ENCODE results near the gene TMIGD2.
"Not testable (repeated sequence)": the region's sequence is repeated elsewhere in the genome, so short reads cannot be mapped to it uniquely, and the experiment has no call there.

The TMIGD2 gene, protein sequence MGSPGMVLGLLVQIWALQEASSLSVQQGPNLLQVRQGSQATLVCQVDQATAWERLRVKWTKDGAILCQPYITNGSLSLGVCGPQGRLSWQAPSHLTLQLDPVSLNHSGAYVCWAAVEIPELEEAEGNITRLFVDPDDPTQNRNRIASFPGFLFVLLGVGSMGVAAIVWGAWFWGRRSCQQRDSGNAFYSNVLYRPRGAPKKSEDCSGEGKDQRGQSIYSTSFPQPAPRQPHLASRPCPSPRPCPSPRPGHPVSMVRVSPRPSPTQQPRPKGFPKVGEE

DNA sequence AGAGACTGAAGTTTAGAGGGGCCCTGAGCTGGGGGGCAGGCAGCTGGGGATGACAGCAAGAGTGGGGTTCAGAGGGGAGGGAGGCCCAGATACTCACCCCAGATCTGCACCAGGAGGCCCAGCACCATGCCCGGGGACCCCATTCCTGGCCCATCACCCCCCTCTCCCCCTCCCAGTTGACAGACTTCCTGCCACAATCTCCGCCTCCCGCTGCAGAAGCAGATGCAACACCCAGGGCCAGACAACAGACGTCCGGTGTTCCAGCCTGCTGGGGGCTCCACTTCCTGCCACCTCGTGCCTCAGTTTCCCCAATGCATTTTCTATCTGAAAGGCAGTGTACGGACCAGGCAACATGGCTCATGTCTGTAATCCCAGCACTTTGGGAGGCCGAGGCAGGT is at the start of gene TMIGD2:
Gene TMIGD2 (minus strand): TSS at position 147 of the 398 bp plus-strand sequence. CDS start 4 bp downstream, at position 143.
- DNase-seq (ENCODE audit: low read depth in 3 of 3, low spot score in 1 of 3): no peak

DNA sequence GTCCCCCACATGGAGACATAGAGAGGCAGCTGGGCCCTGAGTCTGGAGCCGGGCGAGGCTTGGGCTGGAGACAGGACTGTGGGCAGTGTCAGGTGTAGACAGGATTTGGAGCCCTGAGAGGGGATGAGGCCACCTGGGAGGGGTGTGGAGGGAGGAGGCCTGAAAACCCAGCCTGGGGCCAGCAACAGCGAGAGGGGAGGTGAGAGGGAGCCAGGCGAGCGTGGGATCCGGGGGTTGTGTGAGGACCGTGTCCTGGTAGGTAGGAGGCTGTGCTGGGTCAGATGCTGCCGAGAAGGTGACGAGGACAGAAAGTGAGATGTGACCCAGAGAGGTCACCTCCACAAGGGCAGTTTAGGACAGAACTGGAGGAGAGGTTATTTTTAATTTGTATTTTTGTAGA is 48.5 kb upstream of the TMIGD2 start:
- no peak for DNase-seq (ENCODE audit: low read depth in 3 of 3, low spot score in 1 of 3)

DNA sequence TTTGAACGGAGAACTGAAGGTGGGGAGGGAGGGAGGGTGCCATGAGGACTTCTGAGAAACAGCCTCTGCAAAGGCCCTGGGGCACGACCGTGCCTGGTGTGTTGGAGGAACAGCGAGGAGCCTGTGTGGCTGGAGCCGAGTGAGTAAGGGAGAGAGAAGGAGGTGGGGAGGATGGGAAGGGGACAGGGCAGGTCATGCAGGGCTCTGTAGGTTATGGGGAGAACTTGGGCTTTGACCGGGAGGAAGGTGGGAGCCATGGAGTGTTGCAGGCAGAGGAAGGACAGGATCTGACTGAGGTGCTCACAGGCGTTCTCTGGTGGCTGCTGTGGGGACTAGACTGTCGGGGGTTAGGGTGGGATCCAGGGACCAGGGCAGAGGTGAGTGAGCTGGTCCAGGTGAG is 47.9 kb upstream of the TMIGD2 start:
- no peak for DNase-seq (ENCODE audit: low read depth in 3 of 3, low spot score in 1 of 3)

DNA sequence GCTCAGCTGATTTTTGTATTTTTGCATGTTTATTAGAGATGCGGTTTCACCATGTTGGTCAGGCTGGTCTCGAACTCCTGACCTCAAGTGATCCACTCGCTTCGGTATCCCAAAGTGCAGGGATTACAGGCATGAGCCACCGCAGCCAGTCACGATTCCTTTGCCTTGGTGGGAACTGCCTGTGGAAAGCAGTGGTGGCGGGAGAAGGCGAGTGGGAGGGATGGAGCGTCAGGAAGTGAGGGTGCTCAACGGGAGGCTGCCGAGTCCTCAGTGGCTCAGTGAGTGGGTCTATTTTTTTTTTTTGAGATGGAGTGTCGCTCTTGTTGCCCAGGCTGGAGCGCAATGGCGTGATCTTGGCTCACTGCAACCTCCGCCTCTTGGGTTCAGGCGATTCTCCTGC is 47.0 kb upstream of the TMIGD2 start:
- not testable (repeated sequence) for DNase-seq (ENCODE audit: low read depth in 3 of 3, low spot score in 1 of 3)

DNA sequence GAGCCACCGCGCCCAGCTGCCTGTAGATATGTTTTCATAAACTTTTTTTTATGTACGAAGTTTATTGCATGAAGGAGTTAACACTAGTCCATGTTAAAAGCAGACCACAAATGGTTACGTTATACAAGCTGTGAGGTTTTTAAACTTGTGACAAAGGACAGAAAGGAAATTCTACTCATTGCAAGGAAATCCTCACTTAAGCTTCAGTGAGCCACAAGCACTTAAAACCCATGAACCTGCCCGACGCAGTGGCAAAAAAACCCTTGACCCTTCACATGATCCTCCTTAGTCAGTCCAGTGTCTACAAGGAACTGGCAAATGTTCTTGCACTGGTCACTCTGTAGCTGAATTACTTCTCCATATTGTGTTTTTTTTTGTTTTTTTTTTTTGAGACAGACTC is 45.3 kb upstream of the TMIGD2 start:
- no peak for DNase-seq (ENCODE audit: low read depth in 3 of 3, low spot score in 1 of 3)

DNA sequence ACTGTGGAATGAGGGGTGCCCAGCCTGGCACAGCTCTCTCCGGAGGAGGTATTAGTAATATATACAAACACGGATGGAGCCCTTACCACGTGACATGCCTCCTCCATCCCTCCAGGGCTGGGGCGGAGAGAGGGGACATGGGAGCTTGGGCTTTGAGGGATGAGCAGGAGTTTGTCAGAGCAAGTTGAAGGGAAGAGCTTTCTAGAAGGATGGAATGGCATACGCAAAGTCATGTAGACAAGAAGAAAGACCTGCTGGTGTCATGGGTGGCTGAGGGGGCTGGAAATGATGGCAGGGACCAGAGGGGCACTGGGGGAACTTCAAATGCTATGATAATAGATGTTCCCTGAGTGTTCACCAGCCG is 43.8 kb upstream of the TMIGD2 start:
- no peak for DNase-seq (ENCODE audit: low read depth in 3 of 3, low spot score in 1 of 3)

DNA sequence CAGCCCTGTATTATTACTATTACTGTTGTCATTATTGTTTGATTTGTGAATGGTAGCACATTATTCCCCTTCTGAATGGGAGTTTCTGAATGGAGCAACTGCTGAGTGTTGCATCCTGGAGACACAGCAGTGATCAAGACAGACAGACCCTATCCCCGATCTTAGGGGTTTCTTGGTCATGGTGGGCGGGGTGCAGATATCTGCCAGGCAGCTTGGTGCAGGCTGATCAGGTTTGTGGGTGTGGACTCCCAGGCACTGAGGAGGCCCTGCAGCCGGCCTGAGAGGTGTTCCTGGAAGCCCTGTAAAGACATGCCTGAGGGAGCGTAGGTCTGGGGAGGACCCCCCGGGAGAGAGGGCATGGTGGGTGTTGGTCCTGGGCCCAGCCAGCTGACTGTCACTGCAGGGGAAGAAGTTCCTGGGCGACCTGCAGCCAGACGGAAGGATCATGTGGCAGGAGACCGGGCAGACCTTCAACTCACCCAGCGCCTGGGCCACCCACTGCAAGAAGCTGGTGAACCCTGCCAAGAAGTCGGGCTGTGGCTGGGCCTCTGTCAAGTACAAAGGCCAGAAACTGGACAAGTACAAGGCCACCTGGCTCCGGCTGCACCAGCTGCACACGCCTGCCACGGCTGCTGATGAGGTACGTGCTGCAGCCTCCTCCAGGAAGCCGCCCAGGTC is 43.3 kb upstream of the TMIGD2 start:
- DNase-seq (ENCODE audit: low read depth in 3 of 3, low spot score in 1 of 3): no peak

DNA sequence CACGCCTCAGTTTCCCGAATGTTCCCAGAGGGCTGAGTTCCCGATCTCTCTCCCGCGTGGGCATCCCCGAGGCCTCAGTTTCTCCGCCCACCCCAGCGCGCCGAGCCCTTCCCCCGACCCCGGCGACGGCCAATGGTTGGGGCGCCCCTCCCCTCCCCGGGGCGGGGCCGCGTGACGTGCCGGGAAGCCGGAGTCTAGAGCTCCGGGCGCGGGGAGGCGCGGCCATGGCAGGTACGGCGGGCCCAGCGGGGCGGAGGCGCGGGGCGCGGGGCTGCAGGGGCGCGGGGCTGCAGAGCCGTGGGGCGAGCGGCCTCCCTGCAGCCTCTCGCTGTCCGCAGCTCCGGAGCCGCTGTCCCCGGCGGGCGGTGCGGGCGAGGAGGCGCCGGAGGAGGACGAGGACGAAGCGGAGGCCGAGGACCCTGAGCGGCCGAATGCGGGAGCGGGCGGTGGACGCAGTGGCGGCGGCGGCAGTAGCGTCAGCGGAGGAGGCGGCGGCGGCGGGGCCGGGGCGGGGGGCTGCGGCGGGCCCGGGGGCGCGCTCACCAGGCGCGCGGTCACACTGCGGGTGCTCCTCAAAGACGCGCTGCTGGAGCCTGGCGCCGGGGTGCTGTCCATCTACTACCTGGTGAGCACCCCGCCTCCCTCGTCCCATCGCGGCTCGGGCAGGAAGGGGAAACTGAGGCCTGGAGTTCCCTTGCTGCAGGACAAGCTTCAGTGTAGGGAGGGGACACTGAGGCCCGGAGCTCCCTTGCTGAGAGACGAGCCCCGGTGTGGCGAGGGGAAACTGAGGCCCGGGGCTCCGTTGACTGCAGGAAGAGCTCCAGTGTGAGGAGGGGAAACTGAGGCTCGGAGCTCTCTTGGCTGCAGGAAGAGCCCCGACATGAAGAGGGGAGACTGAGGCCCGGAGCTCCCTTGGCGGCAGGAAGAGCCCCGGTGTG is 41.5 kb upstream of the TMIGD2 start, which contains the start of gene MPND:
Gene MPND (plus strand): TSS at position 193 of the 938 bp plus-strand sequence. CDS start 32 bp downstream, at position 225.
- peak; percentile 69 to 95 (median 77) for DNase-seq (ENCODE audit: low read depth in 3 of 3, low spot score in 1 of 3)

DNA sequence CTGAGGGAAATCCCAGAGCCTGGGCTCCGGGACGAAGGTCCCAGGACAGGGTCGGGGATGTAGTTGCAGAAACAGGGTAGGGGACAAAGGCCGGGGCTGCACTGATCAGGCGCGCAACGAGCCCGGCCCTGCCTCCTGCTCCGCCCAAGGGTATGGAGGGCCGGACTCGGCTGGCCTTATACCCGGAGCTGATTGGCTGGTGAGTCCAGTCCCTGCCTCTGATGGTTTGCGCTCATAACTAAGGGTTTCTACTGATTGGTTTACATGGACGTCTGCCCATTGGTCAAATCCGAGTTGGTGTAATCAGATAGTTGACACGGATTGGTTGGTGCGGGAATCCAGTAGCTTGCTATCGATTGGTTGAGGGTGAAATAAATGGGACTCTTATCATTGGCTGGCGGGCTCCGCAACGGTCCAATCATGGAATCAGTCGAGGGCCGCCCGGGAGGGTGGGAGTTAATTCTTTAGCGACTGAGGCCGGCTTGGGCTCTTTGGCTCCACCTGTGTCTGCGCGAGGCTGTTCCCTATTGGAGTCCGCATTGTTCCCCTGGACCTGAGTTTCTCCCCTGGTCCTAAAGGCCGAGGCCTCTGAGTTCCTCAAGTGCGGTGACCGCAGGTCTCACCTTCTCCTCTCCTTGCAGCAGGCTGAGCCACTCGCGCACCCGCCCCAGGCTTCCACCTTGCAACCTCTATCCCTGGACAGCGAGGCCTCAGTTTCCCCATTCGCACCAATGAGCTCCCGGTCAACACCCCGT is 40.6 kb upstream of the TMIGD2 start:
- DNase-seq (ENCODE audit: low read depth in 3 of 3, low spot score in 1 of 3): peak; percentile 72 to 86 (median 82)

DNA sequence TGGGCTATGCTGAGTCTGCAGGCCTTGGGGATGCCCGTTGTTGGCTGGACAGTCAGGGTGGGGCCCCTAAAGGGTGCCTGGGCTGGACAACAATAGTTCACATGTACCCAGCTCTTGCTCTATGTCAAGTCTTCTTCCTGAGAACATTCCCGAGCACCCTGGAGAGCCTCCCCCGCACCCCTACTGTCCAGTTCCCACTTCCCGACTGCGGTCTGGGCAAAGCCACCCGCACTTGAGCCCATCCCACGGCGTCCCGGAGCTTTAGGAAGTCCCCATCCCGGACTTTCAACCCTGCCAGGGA is 40.1 kb upstream of the TMIGD2 start:
- DNase-seq (ENCODE audit: low read depth in 3 of 3, low spot score in 1 of 3): no peak

DNA sequence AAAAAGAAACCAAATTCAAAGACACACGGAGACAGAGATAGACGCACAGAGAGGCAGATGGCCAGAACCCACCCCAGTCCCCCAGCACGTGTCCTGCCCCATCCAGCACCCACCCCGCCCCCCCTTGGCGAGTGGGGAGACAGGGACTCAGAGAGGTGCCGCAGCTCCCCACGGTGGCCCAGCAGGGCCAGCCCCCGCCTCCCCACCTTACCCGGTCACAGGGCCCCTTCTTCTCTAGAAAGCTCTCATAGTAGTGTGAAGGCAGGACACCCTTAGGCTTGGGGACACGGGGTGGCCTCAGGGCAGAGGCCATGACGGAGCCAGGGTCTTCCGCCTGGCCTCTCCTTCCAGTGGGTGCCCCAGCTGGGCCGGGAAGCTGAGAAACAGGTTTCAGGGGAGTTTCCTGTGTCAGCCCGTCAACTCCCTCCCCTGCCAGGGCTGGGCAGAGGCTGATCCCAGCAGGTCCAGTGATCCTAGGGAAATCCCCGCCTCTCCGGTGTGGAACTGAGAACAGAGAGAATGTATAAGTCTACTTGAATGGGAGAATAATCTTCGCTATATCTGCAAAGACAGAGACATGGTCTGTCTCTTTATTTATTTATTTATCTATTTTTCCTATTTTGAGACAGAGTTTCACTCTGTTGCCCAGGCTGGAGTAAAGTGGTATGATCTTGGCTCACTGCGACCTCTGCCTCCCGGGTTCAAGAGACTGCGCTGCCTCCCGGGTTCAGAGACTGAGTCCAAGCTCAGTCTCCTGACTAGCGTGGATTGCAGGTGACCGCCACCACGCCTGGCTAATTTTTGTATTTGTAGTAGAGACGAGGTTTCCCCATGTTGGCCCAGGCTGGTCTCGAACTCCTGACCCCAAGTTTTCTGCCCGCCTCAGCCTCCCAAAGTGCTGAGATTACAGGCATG is 36.5 kb upstream of the TMIGD2 start, which contains the start of gene STAP2:
Gene STAP2 (minus strand): TSS at position 387 of the 915 bp plus-strand sequence. CDS start 74 bp downstream, at position 313.
- no peak for DNase-seq (ENCODE audit: low read depth in 3 of 3, low spot score in 1 of 3)

DNA sequence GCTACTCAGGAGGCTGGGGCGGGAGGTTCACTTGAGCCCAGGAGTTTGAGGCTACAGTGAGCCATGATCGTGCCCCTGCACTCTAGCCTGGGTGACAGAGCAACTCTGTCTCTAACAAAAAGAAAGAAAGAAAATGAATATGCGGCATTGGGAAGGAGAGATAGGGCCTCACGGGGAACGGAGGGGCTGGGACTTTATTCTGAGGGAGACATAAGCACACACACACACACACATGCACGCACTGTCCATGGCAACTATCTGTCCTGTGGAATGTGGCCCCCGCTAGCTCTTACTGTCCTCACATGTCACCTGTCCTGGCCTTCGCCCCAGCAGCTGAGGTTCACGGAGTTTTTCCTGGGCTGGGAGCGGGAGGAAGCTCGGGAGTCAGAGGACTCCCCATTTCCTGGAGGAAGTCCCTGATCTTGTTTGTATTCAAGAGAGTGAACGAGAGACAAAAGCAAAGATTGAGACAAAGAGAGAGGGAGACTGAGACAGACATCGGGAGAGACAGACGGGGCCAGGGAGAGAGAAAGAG is 35.8 kb upstream of the TMIGD2 start:
- DNase-seq (ENCODE audit: low read depth in 3 of 3, low spot score in 1 of 3): no peak

DNA sequence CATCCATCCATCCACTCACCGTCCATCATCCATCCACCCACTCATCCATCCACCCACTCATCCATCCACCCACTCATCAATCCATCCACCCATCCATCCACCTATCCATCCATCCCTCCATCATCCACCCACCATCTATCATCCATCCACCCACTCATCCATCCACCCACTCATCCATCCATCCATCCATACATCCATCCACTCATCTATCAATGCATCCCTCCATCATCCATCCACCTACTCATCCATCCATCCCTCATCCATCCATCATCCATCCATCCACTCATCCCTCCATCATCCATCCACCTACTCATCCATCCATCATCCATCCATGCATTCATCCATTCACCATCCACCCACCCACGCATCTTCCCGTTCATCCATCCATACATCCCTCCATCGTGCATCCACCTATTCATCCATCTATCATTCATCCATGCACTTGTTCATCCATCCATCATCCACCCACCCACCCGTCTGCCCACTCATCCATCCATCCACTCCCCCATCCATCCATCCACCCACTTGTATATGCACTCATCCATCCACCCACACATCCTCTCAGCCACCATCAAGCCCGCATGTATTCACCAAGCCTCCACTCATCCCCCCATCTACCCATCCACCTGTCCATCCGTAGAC is 32.9 kb upstream of the TMIGD2 start:
- no peak for DNase-seq (ENCODE audit: low read depth in 3 of 3, low spot score in 1 of 3)

DNA sequence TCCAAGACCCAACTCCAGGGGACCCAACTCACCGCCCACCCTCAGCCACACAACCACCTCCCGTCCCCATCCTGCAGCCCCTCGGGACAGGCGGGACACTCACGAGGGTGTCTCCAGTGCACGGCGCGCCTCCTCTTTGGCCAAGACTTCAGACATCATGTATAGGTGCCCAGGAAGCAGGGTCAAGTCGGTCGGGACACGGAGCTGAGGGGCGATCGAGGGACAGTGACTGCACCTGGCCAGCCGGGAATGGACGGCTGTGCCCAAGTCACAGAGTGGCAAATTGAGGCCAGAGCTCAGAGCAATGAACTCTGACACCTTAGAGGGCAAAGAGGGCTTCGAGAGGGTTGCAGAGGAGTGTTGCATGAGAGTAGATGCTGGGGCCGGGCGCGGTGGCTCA is 27.7 kb upstream of the TMIGD2 start:
- no peak for DNase-seq (ENCODE audit: low read depth in 3 of 3, low spot score in 1 of 3)

DNA sequence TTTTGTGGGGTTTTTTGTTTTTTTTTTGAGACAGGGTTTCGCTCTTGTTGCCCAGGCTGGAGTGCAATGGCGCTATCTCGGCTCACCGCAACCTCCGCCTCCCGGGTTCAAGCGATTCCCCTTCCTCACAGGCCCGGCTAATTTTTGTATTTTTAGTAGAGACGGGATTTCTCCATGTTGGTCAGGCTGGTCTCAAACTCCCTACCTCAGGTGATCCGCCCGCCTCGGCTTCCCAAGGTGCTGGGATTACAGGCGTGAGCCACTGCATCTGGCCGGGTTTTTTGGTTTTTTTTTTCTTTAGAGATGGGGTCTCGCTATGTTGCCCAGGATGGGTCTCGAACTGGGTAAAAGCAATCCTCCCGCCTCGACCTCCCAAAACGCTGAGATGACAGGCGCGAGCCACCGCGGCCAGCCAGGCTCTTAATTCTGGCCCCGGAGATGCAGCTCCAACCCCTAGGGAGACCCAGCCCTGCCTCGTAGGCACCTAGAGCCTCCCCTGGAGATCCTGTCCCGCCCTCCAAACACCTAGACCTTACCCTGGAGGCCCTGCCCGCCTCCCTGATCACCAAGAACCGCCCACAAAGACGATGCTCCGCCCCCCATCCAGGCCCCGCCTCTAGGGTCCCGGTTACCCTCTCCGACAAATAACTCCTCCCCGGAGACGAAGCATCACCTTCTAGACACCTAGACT is 26.9 kb upstream of the TMIGD2 start:
- DNase-seq (ENCODE audit: low read depth in 3 of 3, low spot score in 1 of 3): peak in 1 of 3 donors; percentile 45

DNA sequence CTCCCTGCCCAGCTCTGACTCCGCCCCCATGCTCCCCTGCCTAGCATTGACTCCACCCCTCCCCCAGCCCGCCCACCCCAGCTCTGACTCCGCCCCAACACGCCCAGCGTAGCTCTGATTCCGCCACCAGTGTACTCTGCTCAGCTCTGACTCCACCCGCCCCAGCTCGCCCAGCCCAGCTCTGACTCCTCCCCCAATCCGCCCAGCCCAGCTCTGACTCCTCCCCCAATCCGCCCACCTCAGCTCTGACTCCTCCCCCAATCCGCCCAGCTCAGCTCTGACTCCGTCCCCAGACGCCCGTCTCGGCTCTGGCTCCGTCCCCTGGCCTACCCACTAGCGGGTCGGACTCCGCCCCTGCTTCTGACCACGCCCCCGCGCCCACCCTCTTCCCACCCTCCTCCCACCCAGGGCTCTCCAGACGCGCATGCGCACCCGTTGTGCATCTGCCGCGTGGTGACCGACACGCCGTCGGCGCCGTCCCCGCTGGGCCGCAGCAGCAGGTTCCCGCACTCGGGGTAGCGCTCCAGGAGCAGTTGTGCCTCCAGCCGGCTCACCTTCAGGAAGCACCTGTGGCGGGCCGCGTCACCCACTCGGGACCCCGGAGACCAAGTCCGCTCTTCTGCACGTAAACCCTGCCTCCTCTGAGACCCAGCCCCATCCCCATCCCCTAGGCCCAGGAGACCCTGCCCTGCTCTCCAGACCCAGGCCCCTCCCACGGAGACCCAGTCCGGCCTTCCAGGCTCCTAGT is 26.2 kb upstream of the TMIGD2 start:
- peak; percentile 86 to 99 (median 94) for DNase-seq (ENCODE audit: low read depth in 3 of 3, low spot score in 1 of 3)

DNA sequence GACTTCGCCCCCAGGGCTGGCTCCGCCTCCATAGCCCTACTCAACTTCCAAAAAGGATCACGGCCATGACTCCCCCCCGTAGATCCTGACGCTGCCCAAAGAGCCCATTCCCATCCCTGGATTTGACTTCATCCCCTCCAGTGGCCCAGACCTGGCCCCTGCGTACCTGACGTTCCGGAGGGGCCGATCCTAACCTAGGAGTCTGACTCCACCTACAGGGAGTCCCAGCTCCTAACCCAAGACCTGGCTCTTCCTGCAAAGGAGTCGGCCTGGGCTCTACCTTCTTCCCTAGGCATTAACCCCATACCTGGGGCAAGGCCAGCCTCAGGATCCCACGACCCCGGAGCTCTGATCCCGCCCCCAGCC is 25.7 kb upstream of the TMIGD2 start:
- no peak for DNase-seq (ENCODE audit: low read depth in 3 of 3, low spot score in 1 of 3)
